Mammary epithelial cell (primary cell): Measurements from ENCODE around the gene ZNF697.

Source experiments
- EZH2 ChIP-seq: IDR thresholded peaks from 2 replicates; pipeline ENCODE4 v1.6.1; 2012; ENCODE audit warnings: low read length, inconsistent platforms, borderline replicate concordance
- TF ChIP-seq, protein P1 (sequence below), 2 donors: IDR thresholded peaks in 1 of 2; conservative IDR thresholded peaks in 1 of 2; 2 replicates each; pipeline ENCODE4 v1.5.1; 2011 to 2012; ENCODE audit warnings: inconsistent platforms in 2 of 2, low read length in 2 of 2, mild to moderate bottlenecking in 2 of 2, control low read depth in 1 of 2, low read depth in 1 of 2; ENCODE audit not compliant: insufficient read depth in 1 of 2; ENCODE audit errors: extremely low read depth in 1 of 2

DNA sequence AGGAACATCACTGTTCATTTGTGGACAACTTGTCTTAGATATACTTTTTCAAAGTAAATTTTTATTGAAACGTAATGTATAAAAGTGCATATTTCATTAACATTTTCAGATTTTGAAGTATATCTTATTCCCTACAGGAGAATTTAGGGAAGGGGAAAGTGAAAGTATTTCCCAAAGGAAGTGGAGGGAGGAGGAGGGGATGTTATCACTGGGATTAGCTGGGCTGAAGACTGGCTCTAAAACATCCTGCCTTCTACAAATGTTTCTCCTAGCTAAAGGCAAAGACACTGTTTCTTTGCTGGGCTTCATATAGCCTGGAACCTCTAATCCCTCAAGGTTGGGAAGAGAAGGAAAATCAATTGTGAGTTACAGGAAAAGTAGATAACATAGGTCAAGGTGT, 7.1 kb upstream of the ZNF697 start:
- no peak for TF ChIP-seq EZH2
- TF ChIP-seq, protein P1, sequence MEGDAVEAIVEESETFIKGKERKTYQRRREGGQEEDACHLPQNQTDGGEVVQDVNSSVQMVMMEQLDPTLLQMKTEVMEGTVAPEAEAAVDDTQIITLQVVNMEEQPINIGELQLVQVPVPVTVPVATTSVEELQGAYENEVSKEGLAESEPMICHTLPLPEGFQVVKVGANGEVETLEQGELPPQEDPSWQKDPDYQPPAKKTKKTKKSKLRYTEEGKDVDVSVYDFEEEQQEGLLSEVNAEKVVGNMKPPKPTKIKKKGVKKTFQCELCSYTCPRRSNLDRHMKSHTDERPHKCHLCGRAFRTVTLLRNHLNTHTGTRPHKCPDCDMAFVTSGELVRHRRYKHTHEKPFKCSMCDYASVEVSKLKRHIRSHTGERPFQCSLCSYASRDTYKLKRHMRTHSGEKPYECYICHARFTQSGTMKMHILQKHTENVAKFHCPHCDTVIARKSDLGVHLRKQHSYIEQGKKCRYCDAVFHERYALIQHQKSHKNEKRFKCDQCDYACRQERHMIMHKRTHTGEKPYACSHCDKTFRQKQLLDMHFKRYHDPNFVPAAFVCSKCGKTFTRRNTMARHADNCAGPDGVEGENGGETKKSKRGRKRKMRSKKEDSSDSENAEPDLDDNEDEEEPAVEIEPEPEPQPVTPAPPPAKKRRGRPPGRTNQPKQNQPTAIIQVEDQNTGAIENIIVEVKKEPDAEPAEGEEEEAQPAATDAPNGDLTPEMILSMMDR (conservative IDR thresholded peaks at IDR 0.05 in 1 of 2, IDR thresholded peaks at IDR 0.05 in 1 of 2; ENCODE audit: extremely low read depth in 1 of 2, insufficient read depth in 1 of 2, low read depth in 1 of 2, low read length in 2 of 2) = no peak
